ENCODE measurements around the gene CCDC61. TPM values are rescaled to one million over a fixed set of nuclear protein-coding genes. Genes with fewer than 3 reads are reported as not detected.

Gene CCDC61
- polyA plus RNA-seq, 3 donors from 2014 or later = 5.7 to 9.8 (median 6.1) TPM

- Mint-ChIP-seq H3K9me3 (no peaks in the 10 kb centered on the region), H3K27me3 (ENCODE audit: low read depth in 3 of 3) (peaks cover 2 to 17% (median 6%) of the 10 kb centered on the region in 3 donors), H3K4me1 (no peaks in the 10 kb centered on the region)
Measured at GRCh38 chr19:45985321-45985720, 9.9 kb upstream of the CCDC61 start.

GRCh38 chr19:45990113-45990728 is 5.0 kb upstream of the CCDC61 start:
- H3K9me3 Mint-ChIP-seq = no peaks in the 10 kb centered on the region
- H3K27me3 Mint-ChIP-seq (ENCODE audit: low read depth in 3 of 3) = peaks cover 2 to 9% (median 4%) of the 10 kb centered on the region in 3 donors
- DNase-seq = no peak
- no peaks in the 10 kb centered on the region for H3K4me1 Mint-ChIP-seq
- H3K4me3 Mint-ChIP-seq = no peak overlapping the region
- peaks cover 0 to 3% (median 0%) of the 10 kb centered on the region in 3 donors for H3K36me3 Mint-ChIP-seq
- no peak overlapping the region for H3K27ac Mint-ChIP-seq

More at GRCh38 chr19:45985321-45985720, 9.9 kb upstream of the CCDC61 start:
- Mint-ChIP-seq H3K4me3 (no peak overlapping the region), H3K36me3 (peaks cover 0 to 3% (median 0%) of the 10 kb centered on the region in 3 donors), H3K27ac (no peak overlapping the region)
- DNase-seq = no peak

- peaks cover 6 to 8% (median 7%) of the 10 kb centered on the region in 3 donors for H3K36me3 Mint-ChIP-seq
- H3K4me3 Mint-ChIP-seq = no peak overlapping the region
- H3K4me1 Mint-ChIP-seq = peaks cover 2 to 8% of the 10 kb centered on the region in 2 donors
- DNase-seq = no peak
- H3K27ac Mint-ChIP-seq = peak overlapping the region in 1 of 6 donors; percentile 60
- no peaks in the 10 kb centered on the region for H3K9me3 Mint-ChIP-seq
- peaks cover 3 to 8% (median 5%) of the 10 kb centered on the region in 3 donors for H3K27me3 Mint-ChIP-seq (ENCODE audit: low read depth in 3 of 3)
Measured at GRCh38 chr19:45994456-45994997, 740 bp upstream of the CCDC61 start.

- Mint-ChIP-seq H3K27me3 (ENCODE audit: low read depth in 3 of 3) (peaks cover 2 to 7% (median 6%) of the 10 kb centered on the region in 3 donors), H3K27ac (no peak overlapping the region), H3K4me3 (no peak overlapping the region), H3K36me3 (peaks cover 6 to 7% (median 6%) of the 10 kb centered on the region in 3 donors), H3K9me3 (no peaks in the 10 kb centered on the region), H3K4me1 (peaks cover 15 to 21% of the 10 kb centered on the region in 2 donors)
- DNase-seq = no peak
Measured at GRCh38 chr19:45995715-45996385, 583 bp downstream of the CCDC61 start.

GRCh38 chr19:45996933-45997332 is 1.7 kb downstream of the CCDC61 start:
- Mint-ChIP-seq H3K27me3 (ENCODE audit: low read depth in 3 of 3) (peaks cover 2 to 7% (median 6%) of the 10 kb centered on the region in 3 donors), H3K4me3 (peak overlapping the region in 2 of 5 donors; percentile 3 to 5), H3K27ac (peak overlapping the region in 2 of 6 donors; percentile 36 to 46)

GRCh38 chr19:45998834-45999233 is 3.6 kb downstream of the CCDC61 start:
- no peaks in the 10 kb centered on the region for H3K9me3 Mint-ChIP-seq

More at GRCh38 chr19:45996933-45997332, 1.7 kb downstream of the CCDC61 start:
- peaks cover 18 to 23% of the 10 kb centered on the region in 2 donors for H3K4me1 Mint-ChIP-seq
- no peak for DNase-seq
- no peaks in the 10 kb centered on the region for H3K9me3 Mint-ChIP-seq
- peaks cover 6 to 7% (median 6%) of the 10 kb centered on the region in 3 donors for H3K36me3 Mint-ChIP-seq

GRCh38 chr19:45999653-46000121 is 4.4 kb downstream of the CCDC61 start:
- H3K9me3 Mint-ChIP-seq = no peaks in the 10 kb centered on the region
- H3K27me3 Mint-ChIP-seq (ENCODE audit: low read depth in 3 of 3) = peaks cover 2 to 7% (median 6%) of the 10 kb centered on the region in 3 donors
- H3K4me1 Mint-ChIP-seq = peaks cover 18 to 23% of the 10 kb centered on the region in 2 donors
- peak overlapping the region in 1 of 6 donors; percentile 41 for H3K27ac Mint-ChIP-seq
- DNase-seq = no peak
- H3K36me3 Mint-ChIP-seq = peaks cover 6 to 7% (median 6%) of the 10 kb centered on the region in 3 donors
- H3K4me3 Mint-ChIP-seq = peak overlapping the region in 4 of 5 donors; percentile 12 to 64 (median 38)

More at GRCh38 chr19:45998834-45999233, 3.6 kb downstream of the CCDC61 start:
- Mint-ChIP-seq H3K4me1 (peaks cover 18 to 23% of the 10 kb centered on the region in 2 donors), H3K4me3 (peak overlapping the region in 1 of 5 donors; percentile 14), H3K36me3 (peaks cover 6 to 7% (median 6%) of the 10 kb centered on the region in 3 donors), H3K27me3 (ENCODE audit: low read depth in 3 of 3) (peaks cover 2 to 7% (median 6%) of the 10 kb centered on the region in 3 donors), H3K27ac (no peak overlapping the region)
- DNase-seq = no peak

- Mint-ChIP-seq H3K4me3 (peak overlapping the region; percentile 28 to 70 (median 66)), H3K36me3 (peaks cover 6 to 11% (median 10%) of the 10 kb centered on the region in 3 donors), H3K27ac (peak overlapping the region in 1 of 6 donors; percentile 61), H3K9me3 (no peaks in the 10 kb centered on the region), H3K4me1 (peaks cover 18 to 23% of the 10 kb centered on the region in 2 donors), H3K27me3 (ENCODE audit: low read depth in 3 of 3) (peaks cover 2 to 7% (median 6%) of the 10 kb centered on the region in 3 donors)
- peak; percentile 16 to 42 (median 18) for DNase-seq
Measured at GRCh38 chr19:46000491-46001246, 5.4 kb downstream of the CCDC61 start.

- no peak for DNase-seq
- Mint-ChIP-seq H3K27me3 (ENCODE audit: low read depth in 3 of 3) (peaks cover 2 to 7% (median 4%) of the 10 kb centered on the region in 3 donors), H3K27ac (no peak overlapping the region), H3K4me3 (no peak overlapping the region), H3K4me1 (peaks cover 18 to 23% of the 10 kb centered on the region in 2 donors), H3K36me3 (peaks cover 0 to 24% (median 11%) of the 10 kb centered on the region in 3 donors), H3K9me3 (no peaks in the 10 kb centered on the region)
Measured at GRCh38 chr19:46002678-46003275, 7.5 kb downstream of the CCDC61 start.

GRCh38 chr19:46006411-46006810 is 11.1 kb downstream of the CCDC61 start:
- no peaks in the 10 kb centered on the region for H3K9me3 Mint-ChIP-seq
- peaks cover 0 to 4% (median 2%) of the 10 kb centered on the region in 3 donors for H3K27me3 Mint-ChIP-seq (ENCODE audit: low read depth in 3 of 3)
- DNase-seq = no peak
- H3K4me1 Mint-ChIP-seq = no peaks in the 10 kb centered on the region
- no peak overlapping the region for H3K27ac Mint-ChIP-seq
- H3K36me3 Mint-ChIP-seq = peaks cover 0 to 36% (median 16%) of the 10 kb centered on the region in 3 donors
- H3K4me3 Mint-ChIP-seq = no peak overlapping the region

GRCh38 chr19:46009530-46010510 is 14.6 kb downstream of the CCDC61 start:
- H3K9me3 Mint-ChIP-seq = no peaks in the 10 kb centered on the region
- H3K27ac Mint-ChIP-seq = peak overlapping the region in 1 of 6 donors; percentile 58
- H3K27me3 Mint-ChIP-seq (ENCODE audit: low read depth in 3 of 3) = peaks cover 2 to 7% (median 2%) of the 10 kb centered on the region in 3 donors
- peaks cover 0 to 36% (median 16%) of the 10 kb centered on the region in 3 donors for H3K36me3 Mint-ChIP-seq
- peak; percentile 51 to 56 (median 53) for DNase-seq
- peaks cover 5 to 7% of the 10 kb centered on the region in 2 donors for H3K4me1 Mint-ChIP-seq
- no peak overlapping the region for H3K4me3 Mint-ChIP-seq

- H3K4me3 Mint-ChIP-seq = peak overlapping the region; percentile 61 to 85 (median 77)
- DNase-seq = no peak
- H3K36me3 Mint-ChIP-seq = peaks cover 0 to 9% (median 5%) of the 10 kb centered on the region in 3 donors
- no peaks in the 10 kb centered on the region for H3K9me3 Mint-ChIP-seq
- H3K4me1 Mint-ChIP-seq = peaks cover 16 to 25% of the 10 kb centered on the region in 2 donors
- H3K27ac Mint-ChIP-seq = peak overlapping the region in 1 of 6 donors; percentile 37
- H3K27me3 Mint-ChIP-seq (ENCODE audit: low read depth in 3 of 3) = peaks cover 4 to 11% (median 4%) of the 10 kb centered on the region in 3 donors
Measured at GRCh38 chr19:46014534-46014933, 19.3 kb downstream of the CCDC61 start.

All from immature natural killer cell (primary cell).